Liver (tissue), 3 donors: Measurements from ENCODE around the gene TRIM7.

Experiments
- RAD21 ChIP-seq, 2 donors: IDR thresholded peaks; 2 replicates each; pipeline ENCODE4 v1.6.1; 2016; ENCODE audit warnings: antibody characterized with exemption in 2 of 2, mild to moderate bottlenecking in 2 of 2
- RXRA ChIP-seq, 2 donors: IDR thresholded peaks; 2 replicates each; pipeline ENCODE4 v1.6.1; 2017 to 2018; ENCODE audit warnings: antibody characterized with exemption in 2 of 2, mild to moderate bottlenecking in 1 of 2
- TAF1 ChIP-seq: conservative IDR thresholded peaks from 2 replicates; pipeline ENCODE4 v1.6.1; 2016; ENCODE audit warnings: antibody characterized with exemption, mild to moderate bottlenecking
- YY1 ChIP-seq: IDR thresholded peaks from 2 replicates; pipeline ENCODE4 v1.6.1; 2016; ENCODE audit warnings: antibody characterized with exemption, mild to moderate bottlenecking
- TF ChIP-seq, protein P1 (sequence below): fragments of 150-350 bp; IDR thresholded peaks from 2 replicates; pipeline ENCODE4 v1.5.1; 2017; ENCODE audit warnings: improper control_type of control experiment, low read depth, low read length; ENCODE audit not compliant: missing input control
- TF ChIP-seq, protein P2 (sequence below): IDR thresholded peaks from 2 replicates; pipeline ENCODE4 v1.6.1; 2016; ENCODE audit warnings: antibody characterized with exemption
- TF ChIP-seq, protein P3 (sequence below): IDR thresholded peaks from 2 replicates; pipeline ENCODE4 v1.6.1; 2016; ENCODE audit warnings: antibody characterized with exemption
- donor health status: healthy.
- donor health status: healthy.

DNA sequence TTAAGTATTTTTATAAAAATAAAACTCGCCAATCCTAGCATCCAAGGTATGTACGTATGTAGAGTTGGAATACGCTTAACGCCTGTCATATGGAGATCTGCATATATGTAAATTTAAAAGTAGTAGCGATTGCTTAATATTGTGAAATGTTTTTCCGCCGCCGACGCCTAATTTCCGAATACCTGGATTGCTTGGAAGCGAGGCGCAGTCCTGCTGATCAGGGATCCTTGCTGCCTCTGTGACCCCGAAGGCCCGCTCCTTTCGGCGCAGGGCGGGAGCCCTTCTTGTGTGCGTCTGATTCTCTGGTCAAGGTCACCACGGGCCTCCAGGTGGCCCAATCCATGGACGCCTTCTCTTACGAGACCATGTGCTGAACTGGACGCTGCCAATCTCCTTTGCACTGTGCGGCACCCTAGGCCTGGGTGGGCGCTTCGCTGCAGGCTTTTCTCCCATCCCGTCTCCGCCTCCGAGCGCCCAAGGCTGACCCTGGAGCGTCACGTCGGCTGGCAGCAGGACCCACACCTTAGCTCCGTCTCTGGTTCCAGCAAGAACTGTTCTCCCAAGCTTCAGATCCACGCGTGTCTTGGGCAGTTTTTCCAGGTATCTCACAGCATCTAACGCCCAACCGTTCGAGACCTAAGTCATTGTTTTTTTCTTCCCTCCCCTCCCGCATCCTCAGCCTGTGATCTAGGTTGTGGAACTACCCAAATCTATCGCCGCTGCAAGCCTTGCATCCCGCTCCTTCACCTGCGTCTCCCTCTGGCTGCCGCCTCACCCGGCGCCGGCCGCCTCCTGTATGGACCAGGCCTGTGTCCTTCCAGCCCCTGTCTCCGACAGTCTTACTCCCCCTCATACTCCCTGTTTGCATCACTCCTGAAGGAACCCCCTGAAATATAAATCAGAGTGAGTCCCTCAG, 14.5 kb upstream of the TRIM7 start:
- TF ChIP-seq, protein P1, sequence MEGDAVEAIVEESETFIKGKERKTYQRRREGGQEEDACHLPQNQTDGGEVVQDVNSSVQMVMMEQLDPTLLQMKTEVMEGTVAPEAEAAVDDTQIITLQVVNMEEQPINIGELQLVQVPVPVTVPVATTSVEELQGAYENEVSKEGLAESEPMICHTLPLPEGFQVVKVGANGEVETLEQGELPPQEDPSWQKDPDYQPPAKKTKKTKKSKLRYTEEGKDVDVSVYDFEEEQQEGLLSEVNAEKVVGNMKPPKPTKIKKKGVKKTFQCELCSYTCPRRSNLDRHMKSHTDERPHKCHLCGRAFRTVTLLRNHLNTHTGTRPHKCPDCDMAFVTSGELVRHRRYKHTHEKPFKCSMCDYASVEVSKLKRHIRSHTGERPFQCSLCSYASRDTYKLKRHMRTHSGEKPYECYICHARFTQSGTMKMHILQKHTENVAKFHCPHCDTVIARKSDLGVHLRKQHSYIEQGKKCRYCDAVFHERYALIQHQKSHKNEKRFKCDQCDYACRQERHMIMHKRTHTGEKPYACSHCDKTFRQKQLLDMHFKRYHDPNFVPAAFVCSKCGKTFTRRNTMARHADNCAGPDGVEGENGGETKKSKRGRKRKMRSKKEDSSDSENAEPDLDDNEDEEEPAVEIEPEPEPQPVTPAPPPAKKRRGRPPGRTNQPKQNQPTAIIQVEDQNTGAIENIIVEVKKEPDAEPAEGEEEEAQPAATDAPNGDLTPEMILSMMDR, result no peak
- TF ChIP-seq YY1 (no peak), RAD21 (IDR thresholded peaks at IDR 0.05) (no peak), TAF1 (no peak), RXRA (IDR thresholded peaks at IDR 0.05) (no peak)
- TF ChIP-seq, protein P2, sequence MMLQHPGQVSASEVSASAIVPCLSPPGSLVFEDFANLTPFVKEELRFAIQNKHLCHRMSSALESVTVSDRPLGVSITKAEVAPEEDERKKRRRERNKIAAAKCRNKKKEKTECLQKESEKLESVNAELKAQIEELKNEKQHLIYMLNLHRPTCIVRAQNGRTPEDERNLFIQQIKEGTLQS, result no peak
- TF ChIP-seq, protein P3, sequence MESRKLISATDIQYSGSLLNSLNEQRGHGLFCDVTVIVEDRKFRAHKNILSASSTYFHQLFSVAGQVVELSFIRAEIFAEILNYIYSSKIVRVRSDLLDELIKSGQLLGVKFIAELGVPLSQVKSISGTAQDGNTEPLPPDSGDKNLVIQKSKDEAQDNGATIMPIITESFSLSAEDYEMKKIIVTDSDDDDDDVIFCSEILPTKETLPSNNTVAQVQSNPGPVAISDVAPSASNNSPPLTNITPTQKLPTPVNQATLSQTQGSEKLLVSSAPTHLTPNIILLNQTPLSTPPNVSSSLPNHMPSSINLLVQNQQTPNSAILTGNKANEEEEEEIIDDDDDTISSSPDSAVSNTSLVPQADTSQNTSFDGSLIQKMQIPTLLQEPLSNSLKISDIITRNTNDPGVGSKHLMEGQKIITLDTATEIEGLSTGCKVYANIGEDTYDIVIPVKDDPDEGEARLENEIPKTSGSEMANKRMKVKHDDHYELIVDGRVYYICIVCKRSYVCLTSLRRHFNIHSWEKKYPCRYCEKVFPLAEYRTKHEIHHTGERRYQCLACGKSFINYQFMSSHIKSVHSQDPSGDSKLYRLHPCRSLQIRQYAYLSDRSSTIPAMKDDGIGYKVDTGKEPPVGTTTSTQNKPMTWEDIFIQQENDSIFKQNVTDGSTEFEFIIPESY, result no peak
